NB4 (cell line): ENCODE results near the gene HOXC5.

Experiments used
- DNase-seq: peaks from one replicate; pipeline ENCODE4 v3.0.0; 2010; ENCODE audit warnings: low read depth
- H3K4me3 ChIP-seq: one replicate; pipeline ENCODE4 v1.5.1; 2011; ENCODE audit warnings: mild to moderate bottlenecking, low read depth, low read length, moderate library complexity
- CTCF ChIP-seq: IDR thresholded peaks from one replicate; pipeline ENCODE4 v1.5.1; 2012; ENCODE audit warnings: low read depth, low read length
- MAX ChIP-seq: IDR thresholded peaks from 2 replicates; pipeline ENCODE4 v1.6.1; 2011; ENCODE audit warnings: low read depth, low read length
- MYC ChIP-seq: IDR thresholded peaks from 2 replicates; pipeline ENCODE4 v1.6.1; 2011; ENCODE audit warnings: low read depth, low read length
- POLR2A ChIP-seq: IDR thresholded peaks from 2 replicates; pipeline ENCODE4 v1.6.1; 2011; ENCODE audit warnings: mild to moderate bottlenecking; ENCODE audit not compliant: insufficient read length; ENCODE audit errors: extremely low read depth

Gene HOXC5

GRCh38 chr12:54036620-54037359 lies 3.9 kb downstream of the HOXC5 start:
- TF ChIP-seq CTCF (peak; percentile 37), POLR2A (no peak), MAX (0 out of 2 replicates have a peak, but pooled peaks have one; percentile 14), MYC (no peak)
- DNase-seq, result peak; percentile 83
- no peak overlapping the region for H3K4me3 ChIP-seq

- TF ChIP-seq MYC, result no peak
- TF ChIP-seq MAX, result no peak; the same call in 1 of the 2 replicates
- TF ChIP-seq POLR2A, result no peak
- TF ChIP-seq CTCF, result no peak
- peak; percentile 30 for DNase-seq
- no peak overlapping the region for H3K4me3 ChIP-seq
Observed at GRCh38 chr12:54037360-54038283, 4.8 kb downstream of the HOXC5 start.

- TF ChIP-seq MYC, result no peak
- TF ChIP-seq MAX, result no peak
- no peak for TF ChIP-seq POLR2A
- TF ChIP-seq CTCF, result no peak
- no peak for DNase-seq
- H3K4me3 ChIP-seq, result no peak overlapping the region
Observed at GRCh38 chr12:54038284-54038870, 5.5 kb downstream of the HOXC5 start.

- no peak for DNase-seq
- no peak for TF ChIP-seq CTCF
- no peak for TF ChIP-seq MAX
- TF ChIP-seq MYC, result no peak
- no peak for TF ChIP-seq POLR2A
- H3K4me3 ChIP-seq, result no peak overlapping the region
Observed at GRCh38 chr12:54038871-54039414, 6.1 kb downstream of the HOXC5 start.

- TF ChIP-seq MYC (no peak), CTCF (no peak), MAX (no peak), POLR2A (no peak)
- no peak overlapping the region for H3K4me3 ChIP-seq
- DNase-seq, result no peak
Observed at GRCh38 chr12:54039417-54040147, 6.7 kb downstream of the HOXC5 start.
